Tongue (tissue), 2 donors: ENCODE results near the gene ZNF628. TPM values are rescaled to one million over a fixed set of nuclear protein-coding genes. Genes with fewer than 3 reads are reported as not detected.
"Not testable (repeated sequence)": the region's sequence is repeated elsewhere in the genome, so short reads cannot be mapped to it uniquely, and the experiment has no call there.

ENCODE experiments used
- DNase-seq: peaks from one replicate; pipeline ENCODE4 v3.0.0-alpha.2; 2015
- total RNA-seq: library from RNA; depleted of rRNA; stranded (reverse); fragments of >200 nt; gene quantifications from one replicate; pipeline ENCODE4 v1.2.3, GENCODE V29; 2014

Gene ZNF628
- total RNA-seq, 1 donor from 2014 or later, result 4.4 TPM

GRCh38 chr19:55484593-55485438 is 8.4 kb downstream of the ZNF628 start, which contains the start of gene NAT14:
NAT14 (plus strand) TSS chr19:55485188; CDS start chr19:55485709, 521 bp downstream.
- peak; percentile 86 for DNase-seq

GRCh38 chr19:55485439-55486011 is 9.1 kb downstream of the ZNF628 start:
- DNase-seq, result no peak

GRCh38 chr19:55486043-55486970 is 9.9 kb downstream of the ZNF628 start:
- no peak for DNase-seq

- DNase-seq, result peak; percentile 93
Observed at GRCh38 chr19:55486971-55487923, 10.8 kb downstream of the ZNF628 start.

- peak; percentile 70 for DNase-seq
Observed at GRCh38 chr19:55487924-55488687, 11.7 kb downstream of the ZNF628 start, which contains the start of gene SSC5D. SSC5D (plus strand) TSS chr19:55488436; CDS start chr19:55488590, 154 bp downstream.

GRCh38 chr19:55488986-55489710 is 12.7 kb downstream of the ZNF628 start:
- no peak for DNase-seq

GRCh38 chr19:55489711-55490477 is 13.5 kb downstream of the ZNF628 start:
- no peak for DNase-seq

GRCh38 chr19:55490478-55491432 is 14.3 kb downstream of the ZNF628 start:
- DNase-seq, result no peak

GRCh38 chr19:55491546-55492360 is 15.3 kb downstream of the ZNF628 start:
- DNase-seq, result no peak

GRCh38 chr19:55492362-55492944 is 16.0 kb downstream of the ZNF628 start:
- no peak for DNase-seq

- DNase-seq, result no peak
Observed at GRCh38 chr19:55493052-55493644, 16.7 kb downstream of the ZNF628 start.

GRCh38 chr19:55493645-55494171 is 17.3 kb downstream of the ZNF628 start:
- DNase-seq, result no peak

GRCh38 chr19:55494172-55494761 is 17.9 kb downstream of the ZNF628 start:
- no peak for DNase-seq

GRCh38 chr19:55495646-55496349 is 19.4 kb downstream of the ZNF628 start:
- DNase-seq, result no peak

- DNase-seq, result not testable (repeated sequence)
Observed at GRCh38 chr19:55496820-55497219, 20.4 kb downstream of the ZNF628 start.
